GM12874 (cell line): ENCODE measurements around the gene KIF20B.

Experiments
- TF ChIP-seq, protein P1 (sequence below): IDR thresholded peaks from 2 replicates; pipeline ENCODE4 v1.5.1; 2011; ENCODE audit warnings: low read depth, mild to moderate bottlenecking, control low read depth, low read length, moderate library complexity; ENCODE audit not compliant: insufficient read depth

The KIF20B gene

DNA sequence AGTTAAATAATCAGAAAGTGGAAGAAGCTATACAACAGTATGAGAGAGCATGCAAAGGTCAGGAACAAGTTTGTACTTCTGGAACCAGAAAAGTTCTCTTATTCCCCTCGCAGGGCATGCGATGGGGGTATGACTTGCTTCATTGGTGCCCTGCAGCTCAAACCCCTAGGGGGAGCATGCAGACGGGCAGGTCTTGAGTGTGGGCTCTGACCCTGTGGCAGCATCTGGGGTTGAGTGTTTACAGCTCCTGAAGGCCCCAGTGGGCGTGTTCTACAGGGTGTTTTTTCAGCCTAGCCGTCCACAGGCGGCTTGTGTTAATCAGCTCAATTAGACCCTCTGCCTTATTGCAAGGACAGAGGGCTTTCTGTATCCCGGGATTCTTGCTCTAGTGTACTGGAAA is 44.5 kb downstream of the KIF20B start:
- TF ChIP-seq, protein P1, sequence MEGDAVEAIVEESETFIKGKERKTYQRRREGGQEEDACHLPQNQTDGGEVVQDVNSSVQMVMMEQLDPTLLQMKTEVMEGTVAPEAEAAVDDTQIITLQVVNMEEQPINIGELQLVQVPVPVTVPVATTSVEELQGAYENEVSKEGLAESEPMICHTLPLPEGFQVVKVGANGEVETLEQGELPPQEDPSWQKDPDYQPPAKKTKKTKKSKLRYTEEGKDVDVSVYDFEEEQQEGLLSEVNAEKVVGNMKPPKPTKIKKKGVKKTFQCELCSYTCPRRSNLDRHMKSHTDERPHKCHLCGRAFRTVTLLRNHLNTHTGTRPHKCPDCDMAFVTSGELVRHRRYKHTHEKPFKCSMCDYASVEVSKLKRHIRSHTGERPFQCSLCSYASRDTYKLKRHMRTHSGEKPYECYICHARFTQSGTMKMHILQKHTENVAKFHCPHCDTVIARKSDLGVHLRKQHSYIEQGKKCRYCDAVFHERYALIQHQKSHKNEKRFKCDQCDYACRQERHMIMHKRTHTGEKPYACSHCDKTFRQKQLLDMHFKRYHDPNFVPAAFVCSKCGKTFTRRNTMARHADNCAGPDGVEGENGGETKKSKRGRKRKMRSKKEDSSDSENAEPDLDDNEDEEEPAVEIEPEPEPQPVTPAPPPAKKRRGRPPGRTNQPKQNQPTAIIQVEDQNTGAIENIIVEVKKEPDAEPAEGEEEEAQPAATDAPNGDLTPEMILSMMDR, result 0 out of 2 replicates have a peak, but pooled peaks have one; percentile 5

DNA sequence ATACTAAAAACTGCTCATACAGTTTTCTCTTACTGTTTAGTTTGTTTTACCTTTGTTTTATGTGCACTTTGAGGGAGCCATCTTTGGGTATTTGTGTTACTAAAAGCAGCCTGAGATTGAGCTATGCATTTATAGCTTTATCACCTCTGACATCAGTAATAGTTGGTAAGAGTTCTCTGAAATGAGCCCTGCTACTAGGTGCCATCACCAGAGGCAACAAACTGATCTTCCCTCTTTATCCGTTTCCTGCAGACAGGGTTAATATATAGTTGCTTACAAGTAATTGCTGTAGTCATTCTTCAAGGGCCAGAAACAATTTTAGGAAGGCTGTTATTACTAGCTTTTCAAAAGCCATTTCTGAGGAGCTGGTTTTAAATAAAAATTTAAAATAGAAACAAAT is 49.1 kb downstream of the KIF20B start:
- TF ChIP-seq, protein P1, result no peak

DNA sequence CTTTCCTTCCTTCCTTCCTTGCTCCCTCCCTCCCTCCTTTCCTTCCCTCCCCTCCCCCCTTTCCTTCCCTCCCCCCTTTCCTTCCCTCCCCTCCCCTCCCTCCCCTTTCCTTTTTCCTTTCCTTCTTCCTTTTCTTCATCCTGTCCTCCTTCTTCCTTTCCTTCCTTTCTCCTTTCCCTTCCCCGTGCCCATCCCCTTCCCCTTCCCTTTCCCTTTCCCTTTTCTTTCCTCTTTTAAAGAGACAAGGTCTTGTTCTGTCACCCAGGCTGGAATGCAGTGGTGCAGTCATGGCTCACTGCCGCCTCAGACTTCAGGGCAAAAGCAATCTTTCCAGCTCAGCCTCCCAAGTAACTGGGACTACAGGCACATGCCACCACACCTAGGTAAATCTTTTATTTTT is 54.0 kb downstream of the KIF20B start:
- TF ChIP-seq, protein P1, result no peak

DNA sequence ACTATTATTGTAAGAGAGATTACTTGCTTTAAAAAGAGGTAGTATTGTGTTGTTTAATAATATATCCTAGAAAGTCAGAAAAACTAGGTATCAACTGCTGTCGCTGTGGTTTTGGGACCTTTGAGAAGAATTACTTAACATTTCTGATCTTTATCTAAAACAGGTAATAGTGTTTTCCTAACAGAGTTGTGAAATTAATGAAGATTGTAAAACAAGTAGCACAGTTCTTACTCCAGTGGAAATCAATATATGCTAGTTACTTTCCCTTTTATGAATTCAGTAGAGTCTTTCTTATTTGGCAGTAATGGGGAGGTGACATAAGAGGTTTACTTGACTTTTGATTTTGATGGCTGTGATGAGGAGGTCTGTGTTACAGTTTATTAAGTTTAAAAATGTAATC is 58.1 kb downstream of the KIF20B start:
- TF ChIP-seq, protein P1, result no peak

DNA sequence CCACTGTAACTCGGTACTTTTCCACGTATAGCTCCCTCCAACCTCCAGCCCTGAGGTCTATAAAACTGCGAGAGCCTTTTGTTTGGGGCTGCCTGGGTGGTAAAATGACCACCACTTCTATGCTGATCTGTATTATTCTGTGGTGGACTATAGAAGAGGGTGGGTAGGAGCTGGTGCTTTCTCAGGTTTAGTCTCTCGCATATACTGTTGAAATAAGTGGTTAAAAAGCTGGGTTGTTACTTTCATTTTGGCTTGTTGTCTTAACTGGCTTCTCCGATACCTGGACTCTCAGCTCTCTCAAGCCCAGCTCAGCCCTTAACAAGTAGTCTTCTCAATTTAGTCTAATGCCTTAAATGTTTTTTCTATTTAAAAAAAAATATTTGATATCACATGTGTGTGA is 70.3 kb downstream of the KIF20B start:
- TF ChIP-seq, protein P1, result no peak

DNA sequence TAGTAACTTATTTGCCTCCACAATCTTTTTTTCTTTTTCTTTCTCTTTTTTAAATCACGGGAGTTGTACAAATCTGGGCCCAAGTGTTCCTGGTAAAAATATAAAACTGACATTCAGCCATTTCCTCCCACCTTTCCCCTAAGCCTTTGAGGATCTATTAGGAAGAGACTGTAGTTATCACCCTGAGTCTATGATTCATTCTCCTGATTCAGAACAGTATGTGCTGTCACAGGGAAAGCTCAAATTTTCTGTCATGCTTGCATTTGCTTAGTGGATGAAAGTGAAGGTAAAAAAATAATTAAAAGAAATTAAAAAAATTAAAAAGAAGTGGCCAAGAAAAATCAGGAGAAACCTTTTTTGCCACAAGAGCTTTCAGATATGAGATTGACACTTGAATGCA is 71.7 kb downstream of the KIF20B start:
- TF ChIP-seq, protein P1, result no peak

DNA sequence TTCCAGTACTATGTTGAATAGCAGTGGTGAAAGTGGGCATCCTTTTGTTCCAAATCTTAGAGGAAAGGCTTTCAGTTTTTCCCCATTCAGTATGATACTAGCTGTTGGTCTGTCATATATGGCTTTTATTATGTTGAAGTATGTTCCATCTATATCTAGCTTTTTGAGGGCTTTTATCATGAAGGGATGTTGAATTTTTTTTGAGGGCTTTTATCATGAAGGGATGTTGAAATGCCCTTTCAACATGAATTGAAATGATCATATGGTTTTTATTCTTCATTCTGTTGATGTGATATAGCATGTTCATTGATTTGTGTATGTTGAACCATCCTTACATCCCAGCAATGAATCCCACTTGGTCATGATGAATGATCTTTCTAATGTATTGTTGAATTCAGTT is 75.3 kb downstream of the KIF20B start:
- TF ChIP-seq, protein P1, result no peak

DNA sequence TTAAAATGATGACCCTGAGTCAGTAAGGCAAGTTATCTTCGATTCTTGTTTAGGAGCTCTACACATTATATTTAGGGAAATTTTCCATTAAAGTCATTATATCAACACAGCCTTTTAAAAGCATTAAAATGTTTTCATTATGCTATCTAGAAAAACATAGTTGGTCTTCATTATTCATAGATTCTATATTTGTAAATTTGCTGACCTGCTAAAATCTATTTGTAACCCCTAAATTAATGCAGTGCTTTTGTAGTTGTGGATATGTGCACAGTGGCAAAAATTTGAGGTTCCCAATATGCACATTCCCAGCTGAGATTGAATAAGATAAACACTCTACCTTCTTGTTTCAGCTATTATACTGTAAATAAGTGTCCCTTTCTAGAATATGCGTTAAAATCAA is 81.1 kb downstream of the KIF20B start:
- TF ChIP-seq, protein P1, result no peak
